NB4 (cell line): ENCODE results near the gene CAMK4.

Source experiments
- DNase-seq: peaks from one replicate; pipeline ENCODE4 v3.0.0; 2010; ENCODE audit warnings: low read depth
- H3K4me3 ChIP-seq: one replicate; pipeline ENCODE4 v1.5.1; 2011; ENCODE audit warnings: mild to moderate bottlenecking, low read depth, low read length, moderate library complexity
- MYC ChIP-seq: IDR thresholded peaks from 2 replicates; pipeline ENCODE4 v1.6.1; 2011; ENCODE audit warnings: low read depth, low read length
- POLR2A ChIP-seq: IDR thresholded peaks from 2 replicates; pipeline ENCODE4 v1.6.1; 2011; ENCODE audit warnings: mild to moderate bottlenecking; ENCODE audit not compliant: insufficient read length; ENCODE audit errors: extremely low read depth
- TF ChIP-seq, protein P1 (sequence below): IDR thresholded peaks from 2 replicates; pipeline ENCODE4 v1.6.1; 2011; ENCODE audit warnings: low read depth, low read length
- TF ChIP-seq, protein P2 (sequence below): IDR thresholded peaks from one replicate; pipeline ENCODE4 v1.5.1; 2012; ENCODE audit warnings: low read depth, low read length

Gene CAMK4

DNA sequence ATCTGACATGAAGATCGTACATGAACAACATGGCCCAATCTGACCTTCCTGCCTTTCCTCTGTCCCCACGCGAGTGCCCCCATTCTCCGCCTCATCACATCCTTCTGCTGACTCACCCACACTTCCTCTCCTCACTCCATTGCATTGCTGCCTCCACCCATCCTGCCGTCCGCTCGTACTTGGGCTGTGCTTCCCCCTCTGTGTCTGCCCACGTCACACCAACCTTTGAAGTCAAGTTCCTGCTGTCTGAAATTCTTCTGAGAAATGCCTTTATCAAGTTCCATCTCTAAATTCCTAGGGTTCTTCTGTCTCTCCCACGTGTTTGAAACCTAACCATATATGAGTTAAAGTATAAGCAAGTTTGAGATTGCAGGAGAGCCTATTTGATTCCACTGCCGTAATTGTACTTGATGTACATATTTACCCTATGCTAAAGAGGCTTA lies 306.1 kb downstream of the CAMK4 start:
- TF ChIP-seq, protein P1, sequence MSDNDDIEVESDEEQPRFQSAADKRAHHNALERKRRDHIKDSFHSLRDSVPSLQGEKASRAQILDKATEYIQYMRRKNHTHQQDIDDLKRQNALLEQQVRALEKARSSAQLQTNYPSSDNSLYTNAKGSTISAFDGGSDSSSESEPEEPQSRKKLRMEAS: peak; percentile 20; the same call in 1 of the 2 replicates
- TF ChIP-seq, protein P2, sequence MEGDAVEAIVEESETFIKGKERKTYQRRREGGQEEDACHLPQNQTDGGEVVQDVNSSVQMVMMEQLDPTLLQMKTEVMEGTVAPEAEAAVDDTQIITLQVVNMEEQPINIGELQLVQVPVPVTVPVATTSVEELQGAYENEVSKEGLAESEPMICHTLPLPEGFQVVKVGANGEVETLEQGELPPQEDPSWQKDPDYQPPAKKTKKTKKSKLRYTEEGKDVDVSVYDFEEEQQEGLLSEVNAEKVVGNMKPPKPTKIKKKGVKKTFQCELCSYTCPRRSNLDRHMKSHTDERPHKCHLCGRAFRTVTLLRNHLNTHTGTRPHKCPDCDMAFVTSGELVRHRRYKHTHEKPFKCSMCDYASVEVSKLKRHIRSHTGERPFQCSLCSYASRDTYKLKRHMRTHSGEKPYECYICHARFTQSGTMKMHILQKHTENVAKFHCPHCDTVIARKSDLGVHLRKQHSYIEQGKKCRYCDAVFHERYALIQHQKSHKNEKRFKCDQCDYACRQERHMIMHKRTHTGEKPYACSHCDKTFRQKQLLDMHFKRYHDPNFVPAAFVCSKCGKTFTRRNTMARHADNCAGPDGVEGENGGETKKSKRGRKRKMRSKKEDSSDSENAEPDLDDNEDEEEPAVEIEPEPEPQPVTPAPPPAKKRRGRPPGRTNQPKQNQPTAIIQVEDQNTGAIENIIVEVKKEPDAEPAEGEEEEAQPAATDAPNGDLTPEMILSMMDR: no peak
- H3K4me3 ChIP-seq: no peak overlapping the region
- DNase-seq: peak; percentile 79

DNA sequence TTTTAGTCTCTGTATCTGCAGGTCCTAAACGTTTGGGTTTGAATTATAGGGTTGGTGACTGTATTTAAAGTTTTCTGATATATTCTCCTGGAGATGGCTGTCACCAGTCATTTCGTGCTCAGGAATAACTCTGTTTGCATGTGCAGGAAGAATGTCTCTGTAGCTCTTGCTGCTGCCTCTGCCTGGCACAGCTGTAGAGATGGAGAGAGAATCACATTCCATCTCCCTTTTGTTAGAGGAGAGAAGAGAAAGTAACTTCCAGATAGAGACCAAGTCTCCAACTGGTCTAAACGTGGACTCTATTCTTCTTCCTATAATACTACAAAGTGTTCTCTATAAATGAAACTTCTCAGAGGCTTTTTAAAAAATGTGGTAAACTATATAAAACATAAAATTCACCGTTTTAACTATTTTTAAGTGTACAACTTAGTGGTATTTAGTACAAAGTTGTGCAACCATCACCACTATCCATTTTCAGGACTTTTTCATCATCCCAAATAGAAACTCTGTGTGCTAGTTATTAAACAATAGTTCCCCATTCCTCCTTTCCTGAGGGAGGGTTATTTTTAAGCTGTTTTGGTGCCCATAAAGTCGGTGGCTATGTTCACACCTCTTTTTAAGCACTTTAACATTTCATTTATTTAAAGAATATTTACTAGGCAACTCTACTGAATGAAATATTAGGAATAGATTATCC lies 308.9 kb downstream of the CAMK4 start:
- H3K4me3 ChIP-seq: no peak overlapping the region
- DNase-seq: no peak
- no peak for TF ChIP-seq POLR2A
- TF ChIP-seq, protein P1: no peak
- no peak for TF ChIP-seq MYC
- TF ChIP-seq, protein P2: no peak

DNA sequence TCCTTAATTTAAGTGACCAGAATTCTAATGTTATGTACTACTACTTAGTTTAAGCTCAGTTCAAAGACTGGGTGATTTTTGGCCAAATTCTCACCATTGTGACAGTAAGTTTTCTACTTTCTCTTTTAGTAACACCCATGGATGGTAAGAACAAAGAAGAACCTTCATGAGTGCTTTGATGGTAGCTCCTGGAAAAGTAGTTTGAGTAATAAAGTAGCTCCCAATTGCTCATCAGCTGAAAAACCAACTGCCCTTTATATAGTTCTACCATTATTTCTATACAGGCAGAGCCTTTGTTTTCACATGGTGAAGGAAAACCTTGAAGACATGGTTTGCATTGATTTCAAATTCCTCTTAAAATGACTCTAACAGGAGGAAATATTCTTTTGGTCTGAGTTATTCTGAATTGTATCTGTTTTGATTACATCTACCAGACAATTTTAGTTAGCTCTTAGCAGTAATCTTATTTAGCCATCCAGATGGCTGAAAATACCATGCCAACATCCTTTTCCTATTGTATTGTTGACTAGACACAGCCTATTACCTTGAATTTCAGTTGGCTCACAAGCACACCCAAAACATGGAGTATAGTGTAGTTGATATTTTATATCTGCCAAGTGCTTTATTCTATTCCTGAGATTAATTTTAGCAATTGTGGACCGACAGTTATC lies 311.8 kb downstream of the CAMK4 start:
- TF ChIP-seq, protein P1: no peak
- TF ChIP-seq POLR2A (no peak), MYC (no peak)
- TF ChIP-seq, protein P2: no peak
- H3K4me3 ChIP-seq: no peak overlapping the region
- no peak for DNase-seq

DNA sequence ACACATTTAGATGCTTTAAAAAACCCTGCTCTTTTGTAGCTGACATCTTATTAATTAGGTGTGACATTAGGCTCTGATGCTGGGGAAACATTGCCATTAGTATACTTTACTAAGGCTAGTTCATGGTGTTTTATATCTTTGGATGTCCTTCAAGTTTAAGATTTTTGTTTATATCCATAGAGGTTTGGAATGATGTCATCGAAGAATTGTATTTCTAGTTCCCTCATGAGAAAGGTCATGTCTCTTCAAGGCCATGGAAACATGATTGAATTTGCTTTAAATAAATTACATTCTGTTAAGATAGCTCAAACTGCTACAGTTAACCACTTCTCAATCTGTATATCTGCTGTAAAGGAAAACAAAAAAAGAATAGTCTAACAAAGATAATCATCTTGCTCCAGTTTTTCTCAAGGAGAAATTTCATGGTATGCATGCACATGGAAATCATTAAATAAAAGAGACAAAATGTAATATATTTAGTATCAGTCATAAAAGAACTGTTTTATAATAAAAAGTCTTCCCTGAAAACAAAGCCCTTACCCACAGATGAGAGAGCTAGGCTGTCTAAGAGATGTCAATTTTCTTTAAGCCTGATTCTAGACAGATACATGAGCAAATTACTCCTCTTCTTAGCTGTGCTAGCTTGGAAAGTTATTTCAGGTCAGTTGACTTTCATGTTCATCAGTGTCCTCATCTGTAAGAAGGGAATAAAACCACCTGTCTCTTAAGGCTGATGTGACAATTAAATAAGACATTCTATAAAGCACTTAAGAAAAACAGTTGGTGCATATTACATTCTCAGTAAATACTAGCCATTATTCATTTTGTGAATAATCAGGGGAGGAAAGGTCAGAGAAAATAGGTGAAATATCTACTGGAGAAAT lies 313.2 kb downstream of the CAMK4 start:
- no peak overlapping the region for H3K4me3 ChIP-seq
- DNase-seq: no peak
- TF ChIP-seq MYC (no peak), POLR2A (no peak)
- TF ChIP-seq, protein P2: no peak
- TF ChIP-seq, protein P1: no peak
